HG03159 (cell line): ENCODE data around the gene PPP1R18.
A peak's percentile ranks its signal among the peaks of the same experiment; 100 is the strongest.

ENCODE experiments used
- ATAC-seq: cut with Tn5 transposase; IDR thresholded peaks from one replicate; pipeline ENCODE4 v1.9.1; 2021; ENCODE audit warnings: mild to moderate bottlenecking, moderate library complexity; ENCODE audit not compliant: unreplicated experiment

PPP1R18 gene

GRCh38 chr6:30689022-30689865, 2.8 kb upstream of the PPP1R18 start:
- no peak for ATAC-seq

DNA sequence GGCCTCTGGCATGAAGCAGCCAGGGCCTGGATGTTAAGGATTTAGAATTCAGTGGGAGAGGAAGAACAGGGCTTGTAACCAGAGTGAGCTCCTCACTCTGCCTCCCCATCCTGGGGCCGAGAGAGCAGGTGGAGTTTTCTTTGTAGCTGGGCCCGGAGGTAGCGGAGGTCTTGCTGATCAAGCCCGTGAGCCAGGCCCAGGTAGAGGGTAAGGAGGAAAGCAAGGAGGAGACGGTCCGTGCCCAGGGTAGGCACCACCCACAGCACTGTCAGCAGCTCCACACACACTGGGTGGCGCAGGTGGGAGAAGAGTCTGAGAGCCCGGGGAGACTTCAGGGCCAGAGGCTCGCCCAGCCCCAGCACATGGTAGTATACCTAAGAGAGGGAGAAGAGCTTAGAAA, 2.1 kb upstream of the PPP1R18 start:
- no peak for ATAC-seq

GRCh38 chr6:30687659-30688431, 1.4 kb upstream of the PPP1R18 start:
- no peak for ATAC-seq

DNA sequence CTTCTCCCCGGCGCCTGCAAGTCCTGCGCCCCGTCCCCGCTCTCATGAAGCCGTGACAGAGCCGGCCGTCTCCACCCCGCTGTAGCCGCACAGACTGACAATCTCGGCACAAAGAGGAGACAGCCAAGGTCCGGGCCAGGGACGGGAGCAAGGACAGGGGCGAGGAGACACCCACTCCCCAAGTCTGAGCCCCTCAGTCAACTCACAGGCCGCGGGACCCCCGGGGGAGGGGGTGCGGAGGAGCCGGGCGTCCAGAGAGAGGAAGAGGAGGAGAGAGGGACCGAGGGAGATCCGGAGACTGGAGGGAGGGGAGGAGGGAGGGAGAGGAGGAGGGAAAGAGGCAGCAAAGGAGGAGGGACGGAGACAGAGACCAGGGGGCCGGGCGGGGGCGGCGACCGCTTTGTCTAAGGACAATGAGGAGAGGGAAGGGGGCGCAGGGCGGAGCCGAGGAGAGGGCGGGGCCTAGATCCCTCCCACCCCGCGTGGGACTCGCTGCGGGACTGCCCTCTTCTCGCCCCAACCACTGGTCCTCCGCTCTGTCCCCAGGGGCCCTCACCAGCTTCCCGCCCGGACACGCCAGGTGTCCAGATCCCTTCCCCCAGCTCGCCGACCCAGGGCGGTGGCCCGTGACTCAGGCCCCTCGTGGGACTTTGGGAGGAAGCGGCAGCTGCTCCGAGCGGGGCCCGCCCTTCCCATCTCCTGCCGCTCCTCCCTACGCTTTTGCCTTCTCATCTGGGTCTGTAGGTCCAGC, 638 bp upstream of the PPP1R18 start:
- peak; percentile 34 for ATAC-seq

DNA sequence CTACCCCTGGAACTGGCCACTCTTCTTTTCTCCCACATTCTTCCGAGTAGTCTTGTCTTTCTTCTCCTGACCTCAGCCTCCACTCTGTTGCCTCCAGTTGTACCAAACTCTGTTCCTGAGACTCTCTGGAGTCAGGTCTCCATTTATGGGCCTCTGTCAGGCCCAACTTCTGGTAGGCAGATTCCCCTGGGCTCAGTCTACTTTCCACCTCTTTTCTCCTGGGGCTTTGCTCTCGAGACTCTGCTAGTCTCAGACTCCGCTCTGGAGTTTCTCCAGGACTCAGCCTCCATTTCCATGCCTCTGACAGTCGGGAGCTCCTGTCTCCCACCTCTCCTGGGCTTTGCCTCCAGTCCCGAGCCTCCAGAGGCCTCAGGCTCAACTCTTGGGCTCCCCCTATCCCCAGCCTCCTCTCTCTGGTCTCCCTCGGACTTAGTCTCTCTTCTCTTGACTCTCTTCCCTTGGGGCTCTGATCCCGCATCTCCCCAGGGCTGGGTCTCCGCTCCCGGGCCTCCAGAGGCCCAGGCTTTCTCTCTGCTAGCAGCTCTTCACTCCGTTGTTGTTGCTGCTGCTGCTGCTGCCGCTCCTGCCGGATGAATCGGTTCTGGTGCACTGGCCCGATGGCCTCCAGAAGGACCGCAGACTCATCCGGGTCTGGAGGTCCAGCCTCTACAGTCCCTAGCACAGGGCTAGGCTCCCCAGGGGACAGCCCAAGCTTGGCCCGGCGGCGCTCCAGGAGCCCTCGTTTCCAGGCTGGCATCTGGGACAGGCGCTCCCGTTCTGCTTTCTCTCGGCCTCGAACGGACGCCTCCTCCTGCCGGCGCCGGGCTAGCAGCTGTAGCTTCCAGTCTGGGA, 1.1 kb downstream of the PPP1R18 start:
- no peak for ATAC-seq

- ATAC-seq = no peak
Observed at GRCh38 chr6:30684386-30685156, 1.9 kb downstream of the PPP1R18 start.

DNA sequence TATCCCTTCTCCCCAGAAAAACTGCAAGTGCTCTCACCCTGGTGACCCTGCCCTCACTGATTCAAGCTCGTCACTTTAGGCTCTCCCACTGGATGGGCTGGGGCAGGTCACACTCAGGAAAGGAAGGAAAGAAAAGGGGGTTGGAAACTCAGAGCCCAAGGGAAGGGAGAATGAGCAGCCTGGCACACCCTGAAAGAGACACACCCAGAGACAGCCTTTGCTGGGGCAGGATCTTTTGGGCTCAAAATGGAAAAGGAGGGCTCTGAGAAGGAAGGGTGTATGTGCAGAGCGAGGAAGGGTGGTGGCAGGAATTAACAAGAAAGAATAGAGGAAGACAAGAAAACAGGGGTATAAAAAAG, 2.5 kb downstream of the PPP1R18 start:
- no peak for ATAC-seq

DNA sequence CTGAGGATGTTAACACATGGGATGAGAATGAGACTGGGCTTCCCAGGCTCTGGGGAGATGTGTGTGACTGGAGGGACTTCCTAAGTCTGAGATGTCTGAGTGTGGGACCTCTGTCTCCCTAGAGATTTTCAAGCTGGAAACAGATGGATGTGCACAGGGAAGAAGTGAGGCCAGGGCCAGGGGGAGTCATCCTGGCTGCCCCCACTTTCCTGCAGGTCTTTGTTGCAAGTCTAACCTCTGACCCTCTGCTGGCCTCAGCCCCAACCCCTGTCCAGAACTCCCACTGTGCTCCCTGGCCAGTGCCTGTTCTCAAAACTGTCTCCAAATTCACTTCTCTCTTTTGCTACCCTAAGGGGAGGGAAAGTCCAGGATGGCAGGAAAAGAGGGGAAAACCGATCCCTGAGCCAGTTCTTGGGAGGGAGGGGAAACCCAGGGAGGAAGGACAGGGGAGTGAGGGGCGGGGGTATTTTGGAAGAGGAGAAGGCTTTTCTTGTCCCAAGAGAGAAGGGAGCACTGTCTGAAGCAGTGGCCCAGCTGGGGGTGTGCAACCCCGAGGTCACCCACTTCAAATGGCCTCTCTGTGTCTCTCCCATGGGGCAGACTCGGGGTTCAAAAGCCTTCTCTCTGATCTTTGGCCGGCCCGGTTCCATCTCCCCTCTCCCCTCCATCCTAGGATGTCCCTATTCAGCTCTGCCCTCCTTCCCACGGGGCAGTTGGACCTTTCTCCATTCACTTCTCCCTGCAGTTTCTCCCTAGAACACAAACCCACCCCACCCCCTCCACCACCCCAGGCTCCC, 3.1 kb downstream of the PPP1R18 start:
- no peak for ATAC-seq

- peak; percentile 45 for ATAC-seq
Observed at GRCh38 chr6:30682143-30683117, 4.0 kb downstream of the PPP1R18 start.

DNA sequence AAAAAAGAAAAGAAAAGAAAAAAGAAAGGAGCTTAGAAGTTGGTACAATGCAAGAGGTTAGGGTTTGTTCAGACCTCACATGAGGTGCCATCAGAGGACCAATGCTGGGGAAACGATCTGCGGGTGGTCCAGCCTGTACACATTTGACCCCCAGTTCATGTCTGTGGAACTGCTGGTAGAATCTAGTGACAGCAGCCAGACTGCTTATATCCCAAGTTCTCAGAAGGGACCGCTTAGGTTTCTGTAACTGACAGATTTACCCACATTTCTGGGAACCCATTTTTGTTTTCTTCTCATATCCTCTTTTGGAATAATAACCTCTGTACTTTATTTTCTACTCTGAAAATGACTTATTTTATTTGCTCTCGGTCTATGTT, 4.7 kb downstream of the PPP1R18 start:
- no peak for ATAC-seq

DNA sequence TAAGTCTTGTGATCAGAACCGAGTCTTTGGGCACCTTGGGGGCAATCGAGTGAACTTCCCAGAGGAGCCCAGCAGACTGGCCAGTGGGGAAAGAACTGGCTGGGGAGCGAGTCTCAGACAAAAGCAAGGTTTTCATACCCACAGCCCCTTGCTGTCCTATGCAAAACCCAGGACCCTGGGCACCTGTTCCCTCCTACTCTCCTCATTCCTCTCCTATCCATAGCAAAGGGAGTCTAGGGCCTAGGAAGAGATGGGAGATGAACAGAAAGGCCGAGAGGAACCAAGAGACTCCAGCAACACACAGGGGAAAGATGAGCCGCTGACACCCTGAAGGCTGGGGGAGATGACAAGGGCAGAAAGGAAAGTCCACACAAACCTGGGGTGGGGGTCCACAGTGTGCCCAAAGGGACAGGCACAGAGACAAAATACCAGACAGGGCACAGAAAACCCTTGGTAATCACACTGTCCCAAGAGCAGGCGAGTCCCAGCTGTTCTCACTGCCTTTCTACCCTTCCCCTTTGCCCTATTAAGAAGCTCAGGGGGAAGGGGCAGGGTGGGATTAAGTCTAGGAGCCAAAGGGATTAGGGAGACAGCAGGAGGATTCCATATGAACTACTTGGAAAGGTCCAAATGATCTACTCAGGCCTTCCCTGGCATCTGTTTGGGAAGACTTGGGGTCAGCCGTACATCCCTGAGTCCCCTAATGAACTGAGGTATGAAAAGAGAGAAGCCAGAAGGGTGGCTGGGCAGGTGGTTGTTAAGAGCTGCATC, 6.5 kb downstream of the PPP1R18 start:
- no peak for ATAC-seq

- no peak for ATAC-seq
Observed at GRCh38 chr6:30678964-30679726, 7.3 kb downstream of the PPP1R18 start.

DNA sequence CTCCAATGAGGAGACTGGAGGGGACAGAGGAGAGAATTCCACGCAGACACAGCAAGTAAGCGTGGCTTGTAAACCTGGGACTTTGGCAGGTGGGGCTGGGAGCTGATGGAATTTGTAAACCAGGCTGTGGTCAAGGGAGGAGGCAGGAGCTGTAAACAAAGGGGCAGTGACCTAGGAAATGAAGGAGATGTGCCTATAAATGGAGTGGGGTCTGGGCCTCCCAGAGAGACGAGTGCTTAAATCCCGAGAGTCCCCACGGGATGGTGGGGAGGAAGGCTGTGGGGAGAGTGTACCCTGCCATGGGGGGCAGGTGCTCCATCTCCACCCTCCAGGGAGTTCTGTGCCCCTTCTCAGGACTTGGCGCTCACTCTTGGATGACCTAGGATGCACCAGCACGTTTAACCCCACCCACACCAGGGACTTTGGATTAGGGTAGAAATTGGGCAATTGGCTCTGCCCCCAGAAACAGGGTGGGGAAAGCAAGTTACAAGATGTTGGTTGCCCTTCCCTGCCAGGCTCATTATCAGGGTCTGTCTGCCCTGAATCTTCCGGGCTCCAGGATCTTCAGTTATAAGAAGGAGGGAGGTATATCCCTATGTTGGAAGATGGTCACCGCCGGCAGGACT, 9.7 kb downstream of the PPP1R18 start:
- ATAC-seq = no peak

DNA sequence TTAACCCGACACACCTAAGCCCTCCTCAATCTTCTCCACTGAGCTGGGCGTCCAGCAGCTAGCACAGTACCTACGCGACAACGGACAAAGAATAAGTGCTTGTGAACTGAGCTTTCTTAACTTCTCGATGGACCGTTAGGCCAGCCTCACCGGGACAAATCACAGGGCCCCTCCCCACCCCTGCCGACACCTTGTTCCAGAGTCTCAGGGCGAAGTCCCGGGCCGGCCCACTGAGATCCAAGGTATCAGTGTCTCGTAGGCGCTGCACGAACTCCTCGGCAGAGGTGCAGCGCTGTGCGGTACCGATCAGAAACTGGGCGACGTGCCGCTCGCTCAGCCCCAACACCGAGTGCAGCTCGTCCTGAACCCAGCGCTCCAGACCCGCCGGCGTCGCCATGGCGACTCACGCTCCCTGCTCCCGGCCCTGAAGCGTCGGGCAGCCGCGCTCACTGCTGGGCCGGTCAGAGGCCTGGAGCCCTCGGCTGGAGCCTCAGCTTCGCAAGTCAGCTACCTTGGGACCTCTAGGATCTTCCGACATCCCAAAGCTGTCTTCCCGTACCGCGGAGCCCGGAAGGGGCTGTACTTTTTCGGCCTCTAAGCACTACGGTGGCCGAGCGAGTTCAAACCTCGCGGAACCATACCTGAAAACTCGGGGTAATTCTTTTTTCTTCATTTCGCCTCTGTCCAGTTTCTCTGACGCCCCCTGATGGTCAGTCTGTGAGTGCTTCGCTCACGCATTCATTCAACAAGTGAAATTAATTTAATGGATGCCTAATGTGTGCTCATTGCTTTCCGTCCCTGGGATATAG, 13.8 kb downstream of the PPP1R18 start, which contains the start of gene DHX16:
Gene DHX16, minus strand, starts transcription at position 562 of the 809 bp plus-strand sequence. Its CDS starts 165 bp downstream, at position 397.
- ATAC-seq = peak; percentile 63
